ENCODE data around the gene TFDP1. TPM values are rescaled to one million over a fixed set of nuclear protein-coding genes. Genes with fewer than 3 reads are reported as not detected.

Gene TFDP1
- total RNA-seq, 1 experiment from 2014 or later = 107 TPM

- no TSS peak for BruUV-seq (replicated peaks)
- no peak for DNase-seq
- peaks cover 53% of the 10 kb centered on the region for H3K36me3 ChIP-seq (ENCODE audit: low read depth)
- H3K4me2 ChIP-seq = no peak overlapping the region
- H4K20me1 ChIP-seq (ENCODE audit: insufficient read depth) = peaks cover 3% of the 10 kb centered on the region; the same call in 1 of the 2 replicates
- no peaks in the 10 kb centered on the region for H3K4me1 ChIP-seq (replicated peaks; ENCODE audit: insufficient read depth)
- CTCF ChIA-PET = no interaction called here
- H3K9me2 ChIP-seq (ENCODE audit: insufficient read depth) = no peaks in the 10 kb centered on the region
- no peak overlapping the region for H3K4me3 ChIP-seq
- H3K79me2 ChIP-seq (ENCODE audit: low read depth) = no peaks in the 10 kb centered on the region
- TF ChIP-seq EZH2 (IDR thresholded peaks at IDR 0.05; ENCODE audit: low read depth) = no peak
- no peak for TF ChIP-seq CTCF (conservative IDR thresholded peaks at IDR 0.05)
- no peak overlapping the region for H2AFZ ChIP-seq
- POLR2A ChIA-PET (ENCODE audit: unreplicated experiment) = interaction anchor here (0.7 kb wide), 1 partner anchor 49 kb away, joined by 4 read pairs; no protein-coding TSS in a partner anchor
- peaks cover 4% of the 10 kb centered on the region; the same call in 1 of the 2 replicates for H3F3A ChIP-seq (ENCODE audit: insufficient read depth, low read depth)
- no peak overlapping the region for H3K27ac ChIP-seq
- H3K27me3 ChIP-seq (ENCODE audit: insufficient read depth, low read depth) = no peaks in the 10 kb centered on the region
- intact Hi-C loops (cut with micrococcal nuclease; ENCODE audit: unreplicated experiment) = no loop called here
- H3K9me3 ChIP-seq (ENCODE audit: insufficient read depth, low read depth) = no peaks in the 10 kb centered on the region
These were observed 54.3 kb downstream of the TFDP1 start for GRCh38 chr13:113638806-113639205.

GRCh38 chr13:113639616-113640262, 55.2 kb downstream of the TFDP1 start:
- H4K20me1 ChIP-seq (ENCODE audit: insufficient read depth) = peaks cover under 1% of the 10 kb centered on the region; the same call in 1 of the 2 replicates
- BruUV-seq (replicated peaks) = no TSS peak
- DNase-seq = no peak
- peaks cover 4% of the 10 kb centered on the region for H3F3A ChIP-seq (ENCODE audit: insufficient read depth, low read depth)
- CTCF ChIA-PET = no interaction called here
- no peak overlapping the region for H3K4me3 ChIP-seq
- no peak overlapping the region for H3K27ac ChIP-seq
- H3K4me1 ChIP-seq (replicated peaks; ENCODE audit: insufficient read depth) = no peaks in the 10 kb centered on the region
- TF ChIP-seq CTCF (conservative IDR thresholded peaks at IDR 0.05) (no peak), EZH2 (IDR thresholded peaks at IDR 0.05; ENCODE audit: low read depth) (no peak)
- intact Hi-C loops (cut with micrococcal nuclease; ENCODE audit: unreplicated experiment) = no loop called here
- no peaks in the 10 kb centered on the region for H3K27me3 ChIP-seq (ENCODE audit: insufficient read depth, low read depth)
- no peak overlapping the region for H2AFZ ChIP-seq
- H3K4me2 ChIP-seq = no peak overlapping the region
- H3K79me2 ChIP-seq (ENCODE audit: low read depth) = no peaks in the 10 kb centered on the region
- H3K9me3 ChIP-seq (ENCODE audit: insufficient read depth, low read depth) = no peaks in the 10 kb centered on the region
- POLR2A ChIA-PET (ENCODE audit: unreplicated experiment) = interaction anchor here (0.7 kb wide), 1 partner anchor 279 kb away, joined by 6 read pairs; no protein-coding TSS in a partner anchor
- H3K36me3 ChIP-seq (ENCODE audit: low read depth) = peaks cover 44% of the 10 kb centered on the region
- H3K9me2 ChIP-seq (ENCODE audit: insufficient read depth) = no peaks in the 10 kb centered on the region

- POLR2A ChIA-PET (ENCODE audit: unreplicated experiment) = no interaction called here
- intact Hi-C loops (cut with micrococcal nuclease; ENCODE audit: unreplicated experiment) = no loop called here
- H3K36me3 ChIP-seq (ENCODE audit: low read depth) = peaks cover 42% of the 10 kb centered on the region
- no peaks in the 10 kb centered on the region for H3K9me2 ChIP-seq (ENCODE audit: insufficient read depth)
- no peak for DNase-seq
- no peak overlapping the region for H3K4me3 ChIP-seq
- TF ChIP-seq EZH2 (IDR thresholded peaks at IDR 0.05; ENCODE audit: low read depth) = no peak
- TF ChIP-seq CTCF (conservative IDR thresholded peaks at IDR 0.05) = no peak
- no peaks in the 10 kb centered on the region for H3K4me1 ChIP-seq (replicated peaks; ENCODE audit: insufficient read depth)
- no peaks in the 10 kb centered on the region for H3K9me3 ChIP-seq (ENCODE audit: insufficient read depth, low read depth)
- H3K27me3 ChIP-seq (ENCODE audit: insufficient read depth, low read depth) = no peaks in the 10 kb centered on the region
- H4K20me1 ChIP-seq (ENCODE audit: insufficient read depth) = no peaks in the 10 kb centered on the region; the same call in 1 of the 2 replicates
- no TSS peak for BruUV-seq (replicated peaks)
- no peak overlapping the region for H2AFZ ChIP-seq
- peaks cover 5% of the 10 kb centered on the region for H3F3A ChIP-seq (ENCODE audit: insufficient read depth, low read depth)
- no peaks in the 10 kb centered on the region for H3K79me2 ChIP-seq (ENCODE audit: low read depth)
- H3K4me2 ChIP-seq = no peak overlapping the region
- no peak overlapping the region for H3K27ac ChIP-seq
- CTCF ChIA-PET = no interaction called here
These were observed 56.9 kb downstream of the TFDP1 start for GRCh38 chr13:113641426-113641825.
